ENCODE results near the gene PLCB3.

DNA sequence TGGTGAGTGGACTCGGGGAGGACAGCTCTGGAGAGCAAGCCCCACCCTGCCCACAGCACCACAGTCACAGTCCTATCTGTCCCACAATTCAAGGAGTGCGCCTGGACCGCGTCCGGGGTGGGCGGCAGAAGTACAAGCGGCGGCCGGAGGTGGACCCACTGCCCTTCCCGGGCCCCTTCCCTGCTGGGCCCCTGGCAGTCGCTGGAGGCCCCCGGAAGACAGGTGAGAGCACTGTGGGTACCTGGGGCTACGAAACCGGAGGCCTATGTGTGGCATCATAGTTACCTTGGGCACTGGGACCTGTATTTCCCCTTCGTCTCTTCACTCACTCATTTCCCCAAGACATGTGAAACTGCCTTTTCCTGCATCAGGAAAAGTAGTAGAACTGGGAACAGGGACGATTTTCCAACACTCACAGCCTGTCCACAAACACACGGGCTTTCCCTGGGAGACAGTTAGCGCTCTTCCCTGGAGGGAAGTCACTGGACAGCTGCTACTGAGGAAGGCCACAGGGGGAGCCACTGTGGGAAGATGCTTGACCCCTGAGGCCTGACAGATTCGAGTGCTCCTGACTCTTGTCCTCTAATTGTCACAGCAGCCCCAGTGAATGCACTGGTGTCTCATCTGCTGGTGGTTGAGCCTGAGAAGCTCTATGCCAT lies 62.9 kb downstream of the PLCB3 start:
- TF ChIP-seq EP300 (IDR thresholded peaks at IDR 0.05) = no peak
- TF ChIP-seq POLR2A (IDR thresholded peaks at IDR 0.05) = no peak
- TF ChIP-seq, protein P1, sequence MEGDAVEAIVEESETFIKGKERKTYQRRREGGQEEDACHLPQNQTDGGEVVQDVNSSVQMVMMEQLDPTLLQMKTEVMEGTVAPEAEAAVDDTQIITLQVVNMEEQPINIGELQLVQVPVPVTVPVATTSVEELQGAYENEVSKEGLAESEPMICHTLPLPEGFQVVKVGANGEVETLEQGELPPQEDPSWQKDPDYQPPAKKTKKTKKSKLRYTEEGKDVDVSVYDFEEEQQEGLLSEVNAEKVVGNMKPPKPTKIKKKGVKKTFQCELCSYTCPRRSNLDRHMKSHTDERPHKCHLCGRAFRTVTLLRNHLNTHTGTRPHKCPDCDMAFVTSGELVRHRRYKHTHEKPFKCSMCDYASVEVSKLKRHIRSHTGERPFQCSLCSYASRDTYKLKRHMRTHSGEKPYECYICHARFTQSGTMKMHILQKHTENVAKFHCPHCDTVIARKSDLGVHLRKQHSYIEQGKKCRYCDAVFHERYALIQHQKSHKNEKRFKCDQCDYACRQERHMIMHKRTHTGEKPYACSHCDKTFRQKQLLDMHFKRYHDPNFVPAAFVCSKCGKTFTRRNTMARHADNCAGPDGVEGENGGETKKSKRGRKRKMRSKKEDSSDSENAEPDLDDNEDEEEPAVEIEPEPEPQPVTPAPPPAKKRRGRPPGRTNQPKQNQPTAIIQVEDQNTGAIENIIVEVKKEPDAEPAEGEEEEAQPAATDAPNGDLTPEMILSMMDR (IDR thresholded peaks at IDR 0.05) = no peak
- no peak for TF ChIP-seq POLR2AphosphoS5 (IDR thresholded peaks at IDR 0.05)

Measured in suprapubic skin (tissue), 4 donors.